HL-60 (cell line): ENCODE measurements around the gene HSPA12A.

Source experiments
- DNase-seq, 2 experiments: peaks; one replicate each; pipeline ENCODE4 v3.0.0-alpha.2; 2010 to 2020; ENCODE audit warnings: low read depth in 1 of 2, low spot score in 1 of 2
- H3K27ac ChIP-seq: fragments of 250-450 bp; sonication (Bioruptor Pico); replicated peaks from 2 replicates; pipeline ENCODE4 v1.5.1; 2020; ENCODE audit warnings: mild to moderate bottlenecking, moderate library complexity
- H3K27me3 ChIP-seq: fragments of 250-450 bp; sonication (Bioruptor Pico); 2 replicates; pipeline ENCODE4 v1.5.1; 2021; ENCODE audit warnings: mild to moderate bottlenecking, moderate library complexity; ENCODE audit not compliant: insufficient read depth, poor library complexity, severe bottlenecking
- H3K4me3 ChIP-seq: replicated peaks from 2 replicates; pipeline ENCODE4 v1.5.1; 2011; ENCODE audit warnings: mild to moderate bottlenecking, control low read depth, low read length; ENCODE audit not compliant: insufficient read depth
- GABPA ChIP-seq: IDR thresholded peaks from 2 replicates; pipeline ENCODE4 v1.6.1; 2012; ENCODE audit warnings: low read depth
- POLR2AphosphoS5 ChIP-seq: IDR thresholded peaks from 2 replicates; pipeline ENCODE4 v1.6.1; 2012; ENCODE audit warnings: low read depth
- SPI1 ChIP-seq: IDR thresholded peaks from 2 replicates; pipeline ENCODE4 v1.6.1; 2012; ENCODE audit warnings: low read depth, mild to moderate bottlenecking, borderline replicate concordance
- TF ChIP-seq, protein P1 (sequence below): IDR thresholded peaks from one replicate; pipeline ENCODE4 v1.5.1; 2011; ENCODE audit warnings: low read length, control low read depth, inconsistent platforms; ENCODE audit not compliant: insufficient read depth
- TF ChIP-seq, protein P2 (sequence below): IDR thresholded peaks from 2 replicates; pipeline ENCODE4 v1.6.1; 2012; ENCODE audit warnings: low read depth; ENCODE audit not compliant: insufficient replicate concordance

HSPA12A gene

DNA sequence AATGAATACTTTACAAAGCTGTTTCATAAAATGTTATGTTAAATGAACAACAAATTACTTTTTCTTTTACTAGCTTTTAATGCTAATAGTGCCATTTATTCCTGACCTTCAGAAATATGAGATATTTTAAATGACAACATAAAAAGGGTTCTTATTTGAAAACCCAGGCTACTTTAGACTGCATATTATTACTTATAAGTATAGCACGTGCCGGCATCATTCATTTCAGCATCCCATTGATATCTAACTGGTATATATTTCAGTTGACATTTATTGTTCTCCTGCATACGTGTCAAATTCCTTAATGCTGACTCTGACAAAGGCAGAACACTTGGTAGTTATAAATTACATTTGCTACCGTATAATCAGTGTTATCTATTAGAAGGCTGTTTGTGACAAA is 86.3 kb downstream of the HSPA12A start:
- Histone ChIP-seq H3K27ac (no peak overlapping the region), H3K27me3 (no peaks in the 10 kb centered on the region), H3K4me3 (no peak overlapping the region)
- no peak for DNase-seq
- TF ChIP-seq, protein P1, sequence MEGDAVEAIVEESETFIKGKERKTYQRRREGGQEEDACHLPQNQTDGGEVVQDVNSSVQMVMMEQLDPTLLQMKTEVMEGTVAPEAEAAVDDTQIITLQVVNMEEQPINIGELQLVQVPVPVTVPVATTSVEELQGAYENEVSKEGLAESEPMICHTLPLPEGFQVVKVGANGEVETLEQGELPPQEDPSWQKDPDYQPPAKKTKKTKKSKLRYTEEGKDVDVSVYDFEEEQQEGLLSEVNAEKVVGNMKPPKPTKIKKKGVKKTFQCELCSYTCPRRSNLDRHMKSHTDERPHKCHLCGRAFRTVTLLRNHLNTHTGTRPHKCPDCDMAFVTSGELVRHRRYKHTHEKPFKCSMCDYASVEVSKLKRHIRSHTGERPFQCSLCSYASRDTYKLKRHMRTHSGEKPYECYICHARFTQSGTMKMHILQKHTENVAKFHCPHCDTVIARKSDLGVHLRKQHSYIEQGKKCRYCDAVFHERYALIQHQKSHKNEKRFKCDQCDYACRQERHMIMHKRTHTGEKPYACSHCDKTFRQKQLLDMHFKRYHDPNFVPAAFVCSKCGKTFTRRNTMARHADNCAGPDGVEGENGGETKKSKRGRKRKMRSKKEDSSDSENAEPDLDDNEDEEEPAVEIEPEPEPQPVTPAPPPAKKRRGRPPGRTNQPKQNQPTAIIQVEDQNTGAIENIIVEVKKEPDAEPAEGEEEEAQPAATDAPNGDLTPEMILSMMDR = no peak
- TF ChIP-seq GABPA (no peak), POLR2AphosphoS5 (no peak), SPI1 (no peak)
- TF ChIP-seq, protein P2, sequence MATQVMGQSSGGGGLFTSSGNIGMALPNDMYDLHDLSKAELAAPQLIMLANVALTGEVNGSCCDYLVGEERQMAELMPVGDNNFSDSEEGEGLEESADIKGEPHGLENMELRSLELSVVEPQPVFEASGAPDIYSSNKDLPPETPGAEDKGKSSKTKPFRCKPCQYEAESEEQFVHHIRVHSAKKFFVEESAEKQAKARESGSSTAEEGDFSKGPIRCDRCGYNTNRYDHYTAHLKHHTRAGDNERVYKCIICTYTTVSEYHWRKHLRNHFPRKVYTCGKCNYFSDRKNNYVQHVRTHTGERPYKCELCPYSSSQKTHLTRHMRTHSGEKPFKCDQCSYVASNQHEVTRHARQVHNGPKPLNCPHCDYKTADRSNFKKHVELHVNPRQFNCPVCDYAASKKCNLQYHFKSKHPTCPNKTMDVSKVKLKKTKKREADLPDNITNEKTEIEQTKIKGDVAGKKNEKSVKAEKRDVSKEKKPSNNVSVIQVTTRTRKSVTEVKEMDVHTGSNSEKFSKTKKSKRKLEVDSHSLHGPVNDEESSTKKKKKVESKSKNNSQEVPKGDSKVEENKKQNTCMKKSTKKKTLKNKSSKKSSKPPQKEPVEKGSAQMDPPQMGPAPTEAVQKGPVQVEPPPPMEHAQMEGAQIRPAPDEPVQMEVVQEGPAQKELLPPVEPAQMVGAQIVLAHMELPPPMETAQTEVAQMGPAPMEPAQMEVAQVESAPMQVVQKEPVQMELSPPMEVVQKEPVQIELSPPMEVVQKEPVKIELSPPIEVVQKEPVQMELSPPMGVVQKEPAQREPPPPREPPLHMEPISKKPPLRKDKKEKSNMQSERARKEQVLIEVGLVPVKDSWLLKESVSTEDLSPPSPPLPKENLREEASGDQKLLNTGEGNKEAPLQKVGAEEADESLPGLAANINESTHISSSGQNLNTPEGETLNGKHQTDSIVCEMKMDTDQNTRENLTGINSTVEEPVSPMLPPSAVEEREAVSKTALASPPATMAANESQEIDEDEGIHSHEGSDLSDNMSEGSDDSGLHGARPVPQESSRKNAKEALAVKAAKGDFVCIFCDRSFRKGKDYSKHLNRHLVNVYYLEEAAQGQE = no peak

DNA sequence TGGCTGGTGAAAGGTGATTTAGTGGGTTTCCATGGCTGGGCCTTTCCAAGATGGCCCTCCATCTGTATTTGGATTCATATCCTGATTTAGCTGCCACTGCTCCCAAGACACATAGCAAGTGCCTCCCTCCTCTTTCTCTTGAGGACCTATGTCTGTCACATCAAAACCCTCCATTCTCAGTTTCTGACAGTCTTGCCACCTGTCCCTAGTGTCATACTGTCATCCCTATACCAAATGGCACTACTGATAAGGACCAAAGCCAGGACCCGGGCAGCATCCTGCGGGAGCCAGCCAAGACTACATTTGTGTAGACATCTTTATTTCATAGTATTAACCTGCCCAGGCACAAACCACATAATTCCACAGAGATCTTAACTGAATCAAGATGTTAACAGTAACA is 86.8 kb downstream of the HSPA12A start:
- Histone ChIP-seq H3K27me3 (no peaks in the 10 kb centered on the region), H3K4me3 (no peak overlapping the region), H3K27ac (no peak overlapping the region)
- no peak for TF ChIP-seq SPI1
- TF ChIP-seq, protein P2 = no peak
- no peak for TF ChIP-seq POLR2AphosphoS5
- TF ChIP-seq GABPA = no peak
- TF ChIP-seq, protein P1 = no peak
- DNase-seq = no peak

DNA sequence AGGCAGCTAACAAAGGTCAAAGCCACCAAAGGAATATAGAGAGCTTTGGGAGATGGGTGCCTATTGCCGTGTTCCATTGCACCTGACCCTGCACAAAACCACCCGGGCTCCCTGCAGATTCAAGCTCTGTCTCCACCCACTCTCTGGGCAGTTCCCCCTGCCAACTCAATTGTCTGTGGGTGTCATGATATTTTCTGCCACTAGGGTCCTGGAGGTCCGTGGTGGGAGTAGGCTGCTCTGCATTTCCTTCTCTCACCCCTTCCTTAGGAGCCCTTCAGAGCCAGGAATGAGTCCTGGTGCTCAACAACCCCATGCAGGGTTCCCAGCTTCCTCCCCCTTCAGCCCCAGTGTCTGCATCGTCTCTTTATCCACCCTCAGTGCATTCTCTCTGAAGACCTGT is 87.5 kb downstream of the HSPA12A start:
- TF ChIP-seq SPI1 = no peak
- no peak for TF ChIP-seq POLR2AphosphoS5
- TF ChIP-seq GABPA = no peak
- TF ChIP-seq, protein P1 = no peak
- TF ChIP-seq, protein P2 = no peak
- Histone ChIP-seq H3K4me3 (no peak overlapping the region), H3K27ac (no peak overlapping the region), H3K27me3 (no peaks in the 10 kb centered on the region)
- DNase-seq = no peak
